ENCODE data around the gene CAMK4. TPM values are rescaled to one million over a fixed set of nuclear protein-coding genes. Genes with fewer than 3 reads are reported as not detected.

CAMK4 gene
- total and polyA plus RNA-seq, 2 experiments from 2014 or later = 4.2 to 7.3 TPM

GRCh38 chr5:111398013-111398412 lies 173.8 kb downstream of the CAMK4 start:
- H3K36me3 ChIP-seq (ENCODE audit: insufficient read depth) = no peaks in the 10 kb centered on the region
- H3K4me1 ChIP-seq (ENCODE audit: insufficient read depth) = no peaks in the 10 kb centered on the region
- no peaks in the 10 kb centered on the region for H3K9me2 ChIP-seq (ENCODE audit: insufficient read depth)
- Mint-ChIP-seq H3K27ac (no peak overlapping the region), H3K27me3 (ENCODE audit: insufficient read depth, low read depth, poor library complexity) (no peaks in the 10 kb centered on the region), H3K4me1 (no peaks in the 10 kb centered on the region; the same call in 2 of the 3 replicates), H3K9me3 (no peaks in the 10 kb centered on the region), H3K36me3 (ENCODE audit: low read depth) (no peaks in the 10 kb centered on the region), H3K4me3 (no peak overlapping the region)
- H3K4me2 ChIP-seq = no peak overlapping the region
- no peak for ATAC-seq
- no peaks in the 10 kb centered on the region for H3F3A ChIP-seq (replicated peaks; ENCODE audit: low read depth)
- H3K4me3 ChIP-seq = no peak overlapping the region
- no peaks in the 10 kb centered on the region for H4K20me1 ChIP-seq (replicated peaks; ENCODE audit: insufficient read depth)
- TF ChIP-seq EZH2phosphoT487 (IDR thresholded peaks at IDR 0.05; ENCODE audit: unreplicated experiment) (no peak), REST (IDR thresholded peaks at IDR 0.05; ENCODE audit: unreplicated experiment) (no peak), JUNB (IDR thresholded peaks at IDR 0.05; ENCODE audit: unreplicated experiment) (no peak), ZNF114 (CRISPR knock-in tag; IDR thresholded peaks at IDR 0.05) (no peak), STAT1 (IDR thresholded peaks at IDR 0.05; ENCODE audit: unreplicated experiment) (no peak), POLR2AphosphoS5 (IDR thresholded peaks at IDR 0.05; ENCODE audit: low read depth) (no peak), EZH2 (IDR thresholded peaks at IDR 0.05; ENCODE audit: low read depth, unreplicated experiment) (no peak), CREB1 (CRISPR knock-in tag; IDR thresholded peaks at IDR 0.05; ENCODE audit: low read depth) (no peak), ZNF331 (CRISPR knock-in tag; IDR thresholded peaks at IDR 0.05; ENCODE audit: low read depth) (no peak), NANOG (IDR thresholded peaks at IDR 0.05; ENCODE audit: borderline replicate concordance) (no peak)
- TF ChIP-seq, protein P1, sequence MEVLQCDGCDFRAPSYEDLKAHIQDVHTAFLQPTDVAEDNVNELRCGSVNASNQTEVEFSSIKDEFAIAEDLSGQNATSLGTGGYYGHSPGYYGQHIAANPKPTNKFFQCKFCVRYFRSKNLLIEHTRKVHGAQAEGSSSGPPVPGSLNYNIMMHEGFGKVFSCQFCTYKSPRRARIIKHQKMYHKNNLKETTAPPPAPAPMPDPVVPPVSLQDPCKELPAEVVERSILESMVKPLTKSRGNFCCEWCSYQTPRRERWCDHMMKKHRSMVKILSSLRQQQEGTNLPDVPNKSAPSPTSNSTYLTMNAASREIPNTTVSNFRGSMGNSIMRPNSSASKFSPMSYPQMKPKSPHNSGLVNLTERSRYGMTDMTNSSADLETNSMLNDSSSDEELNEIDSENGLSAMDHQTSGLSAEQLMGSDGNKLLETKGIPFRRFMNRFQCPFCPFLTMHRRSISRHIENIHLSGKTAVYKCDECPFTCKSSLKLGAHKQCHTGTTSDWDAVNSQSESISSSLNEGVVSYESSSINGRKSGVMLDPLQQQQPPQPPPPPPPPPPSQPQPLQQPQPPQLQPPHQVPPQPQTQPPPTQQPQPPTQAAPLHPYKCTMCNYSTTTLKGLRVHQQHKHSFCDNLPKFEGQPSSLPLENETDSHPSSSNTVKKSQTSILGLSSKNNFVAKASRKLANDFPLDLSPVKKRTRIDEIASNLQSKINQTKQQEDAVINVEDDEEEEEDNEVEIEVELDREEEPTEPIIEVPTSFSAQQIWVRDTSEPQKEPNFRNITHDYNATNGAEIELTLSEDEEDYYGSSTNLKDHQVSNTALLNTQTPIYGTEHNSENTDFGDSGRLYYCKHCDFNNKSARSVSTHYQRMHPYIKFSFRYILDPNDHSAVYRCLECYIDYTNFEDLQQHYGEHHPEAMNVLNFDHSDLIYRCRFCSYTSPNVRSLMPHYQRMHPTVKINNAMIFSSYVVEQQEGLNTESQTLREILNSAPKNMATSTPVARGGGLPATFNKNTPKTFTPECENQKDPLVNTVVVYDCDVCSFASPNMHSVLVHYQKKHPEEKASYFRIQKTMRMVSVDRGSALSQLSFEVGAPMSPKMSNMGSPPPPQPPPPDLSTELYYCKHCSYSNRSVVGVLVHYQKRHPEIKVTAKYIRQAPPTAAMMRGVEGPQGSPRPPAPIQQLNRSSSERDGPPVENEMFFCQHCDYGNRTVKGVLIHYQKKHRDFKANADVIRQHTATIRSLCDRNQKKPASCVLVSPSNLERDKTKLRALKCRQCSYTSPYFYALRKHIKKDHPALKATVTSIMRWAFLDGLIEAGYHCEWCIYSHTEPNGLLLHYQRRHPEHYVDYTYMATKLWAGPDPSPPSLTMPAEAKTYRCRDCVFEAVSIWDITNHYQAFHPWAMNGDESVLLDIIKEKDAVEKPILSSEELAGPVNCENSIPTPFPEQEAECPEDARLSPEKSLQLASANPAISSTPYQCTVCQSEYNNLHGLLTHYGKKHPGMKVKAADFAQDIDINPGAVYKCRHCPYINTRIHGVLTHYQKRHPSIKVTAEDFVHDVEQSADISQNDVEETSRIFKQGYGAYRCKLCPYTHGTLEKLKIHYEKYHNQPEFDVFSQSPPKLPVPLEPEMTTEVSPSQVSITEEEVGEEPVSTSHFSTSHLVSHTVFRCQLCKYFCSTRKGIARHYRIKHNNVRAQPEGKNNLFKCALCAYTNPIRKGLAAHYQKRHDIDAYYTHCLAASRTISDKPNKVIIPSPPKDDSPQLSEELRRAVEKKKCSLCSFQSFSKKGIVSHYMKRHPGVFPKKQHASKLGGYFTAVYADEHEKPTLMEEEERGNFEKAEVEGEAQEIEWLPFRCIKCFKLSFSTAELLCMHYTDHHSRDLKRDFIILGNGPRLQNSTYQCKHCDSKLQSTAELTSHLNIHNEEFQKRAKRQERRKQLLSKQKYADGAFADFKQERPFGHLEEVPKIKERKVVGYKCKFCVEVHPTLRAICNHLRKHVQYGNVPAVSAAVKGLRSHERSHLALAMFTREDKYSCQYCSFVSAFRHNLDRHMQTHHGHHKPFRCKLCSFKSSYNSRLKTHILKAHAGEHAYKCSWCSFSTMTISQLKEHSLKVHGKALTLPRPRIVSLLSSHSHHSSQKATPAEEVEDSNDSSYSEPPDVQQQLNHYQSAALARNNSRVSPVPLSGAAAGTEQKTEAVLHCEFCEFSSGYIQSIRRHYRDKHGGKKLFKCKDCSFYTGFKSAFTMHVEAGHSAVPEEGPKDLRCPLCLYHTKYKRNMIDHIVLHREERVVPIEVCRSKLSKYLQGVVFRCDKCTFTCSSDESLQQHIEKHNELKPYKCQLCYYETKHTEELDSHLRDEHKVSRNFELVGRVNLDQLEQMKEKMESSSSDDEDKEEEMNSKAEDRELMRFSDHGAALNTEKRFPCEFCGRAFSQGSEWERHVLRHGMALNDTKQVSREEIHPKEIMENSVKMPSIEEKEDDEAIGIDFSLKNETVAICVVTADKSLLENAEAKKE (CRISPR knock-in tag; IDR thresholded peaks at IDR 0.05) = no peak
- TF ChIP-seq, protein P2, sequence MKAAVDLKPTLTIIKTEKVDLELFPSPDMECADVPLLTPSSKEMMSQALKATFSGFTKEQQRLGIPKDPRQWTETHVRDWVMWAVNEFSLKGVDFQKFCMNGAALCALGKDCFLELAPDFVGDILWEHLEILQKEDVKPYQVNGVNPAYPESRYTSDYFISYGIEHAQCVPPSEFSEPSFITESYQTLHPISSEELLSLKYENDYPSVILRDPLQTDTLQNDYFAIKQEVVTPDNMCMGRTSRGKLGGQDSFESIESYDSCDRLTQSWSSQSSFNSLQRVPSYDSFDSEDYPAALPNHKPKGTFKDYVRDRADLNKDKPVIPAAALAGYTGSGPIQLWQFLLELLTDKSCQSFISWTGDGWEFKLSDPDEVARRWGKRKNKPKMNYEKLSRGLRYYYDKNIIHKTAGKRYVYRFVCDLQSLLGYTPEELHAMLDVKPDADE (IDR thresholded peaks at IDR 0.05) = no peak
- TF ChIP-seq, protein P3, sequence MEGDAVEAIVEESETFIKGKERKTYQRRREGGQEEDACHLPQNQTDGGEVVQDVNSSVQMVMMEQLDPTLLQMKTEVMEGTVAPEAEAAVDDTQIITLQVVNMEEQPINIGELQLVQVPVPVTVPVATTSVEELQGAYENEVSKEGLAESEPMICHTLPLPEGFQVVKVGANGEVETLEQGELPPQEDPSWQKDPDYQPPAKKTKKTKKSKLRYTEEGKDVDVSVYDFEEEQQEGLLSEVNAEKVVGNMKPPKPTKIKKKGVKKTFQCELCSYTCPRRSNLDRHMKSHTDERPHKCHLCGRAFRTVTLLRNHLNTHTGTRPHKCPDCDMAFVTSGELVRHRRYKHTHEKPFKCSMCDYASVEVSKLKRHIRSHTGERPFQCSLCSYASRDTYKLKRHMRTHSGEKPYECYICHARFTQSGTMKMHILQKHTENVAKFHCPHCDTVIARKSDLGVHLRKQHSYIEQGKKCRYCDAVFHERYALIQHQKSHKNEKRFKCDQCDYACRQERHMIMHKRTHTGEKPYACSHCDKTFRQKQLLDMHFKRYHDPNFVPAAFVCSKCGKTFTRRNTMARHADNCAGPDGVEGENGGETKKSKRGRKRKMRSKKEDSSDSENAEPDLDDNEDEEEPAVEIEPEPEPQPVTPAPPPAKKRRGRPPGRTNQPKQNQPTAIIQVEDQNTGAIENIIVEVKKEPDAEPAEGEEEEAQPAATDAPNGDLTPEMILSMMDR (conservative IDR thresholded peaks at IDR 0.05; ENCODE audit: low read depth in 2 of 2) = no peak
- H2AFZ ChIP-seq = no peak overlapping the region
- no peak overlapping the region for H3K27ac ChIP-seq (ENCODE audit: low read depth)
- no peaks in the 10 kb centered on the region for H3K27me3 ChIP-seq (ENCODE audit: insufficient read depth)
- H3K79me2 ChIP-seq (replicated peaks; ENCODE audit: insufficient read depth) = no peaks in the 10 kb centered on the region
- DNase-seq (ENCODE audit: low spot score) = no peak
